Measurements from ENCODE around the gene MAP4.

GRCh38 chr3:47804577-47804976, 211.6 kb downstream of the MAP4 start:
- TF ChIP-seq CTCF (IDR thresholded peaks at IDR 0.05; ENCODE audit: insufficient read depth, low read depth, low read length) (no peak), EZH2 (IDR thresholded peaks at IDR 0.05; ENCODE audit: insufficient read depth, low read length) (no peak)

All from astrocyte (in vitro differentiated cells and primary cell).